Measurements from ENCODE around the gene H1-8. TPM values are rescaled to one million over a fixed set of nuclear protein-coding genes. Genes with fewer than 3 reads are reported as not detected.

Gene H1-8
- polyA plus RNA-seq, 1 experiment, result not detected

DNA sequence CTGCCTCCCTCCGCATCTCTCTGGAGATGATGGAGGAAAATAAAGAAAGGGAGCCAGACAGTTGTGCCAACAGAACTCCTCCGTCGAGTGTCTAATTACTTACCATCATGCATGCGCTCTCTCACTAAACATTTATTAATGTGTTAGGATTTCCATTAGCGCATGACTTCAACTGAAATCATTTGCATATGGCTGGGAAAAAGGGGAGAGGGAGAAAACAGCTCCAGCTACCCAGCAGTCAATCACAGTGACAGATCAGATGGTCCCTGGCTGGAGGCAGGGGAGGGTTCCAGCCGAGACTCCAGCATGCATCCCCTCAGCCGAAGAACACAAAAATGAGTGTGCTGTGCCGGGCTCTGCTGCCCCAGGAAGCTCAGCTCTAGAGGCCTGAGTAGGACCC lies 21.4 kb upstream of the H1-8 start:
- TF ChIP-seq, protein P1, sequence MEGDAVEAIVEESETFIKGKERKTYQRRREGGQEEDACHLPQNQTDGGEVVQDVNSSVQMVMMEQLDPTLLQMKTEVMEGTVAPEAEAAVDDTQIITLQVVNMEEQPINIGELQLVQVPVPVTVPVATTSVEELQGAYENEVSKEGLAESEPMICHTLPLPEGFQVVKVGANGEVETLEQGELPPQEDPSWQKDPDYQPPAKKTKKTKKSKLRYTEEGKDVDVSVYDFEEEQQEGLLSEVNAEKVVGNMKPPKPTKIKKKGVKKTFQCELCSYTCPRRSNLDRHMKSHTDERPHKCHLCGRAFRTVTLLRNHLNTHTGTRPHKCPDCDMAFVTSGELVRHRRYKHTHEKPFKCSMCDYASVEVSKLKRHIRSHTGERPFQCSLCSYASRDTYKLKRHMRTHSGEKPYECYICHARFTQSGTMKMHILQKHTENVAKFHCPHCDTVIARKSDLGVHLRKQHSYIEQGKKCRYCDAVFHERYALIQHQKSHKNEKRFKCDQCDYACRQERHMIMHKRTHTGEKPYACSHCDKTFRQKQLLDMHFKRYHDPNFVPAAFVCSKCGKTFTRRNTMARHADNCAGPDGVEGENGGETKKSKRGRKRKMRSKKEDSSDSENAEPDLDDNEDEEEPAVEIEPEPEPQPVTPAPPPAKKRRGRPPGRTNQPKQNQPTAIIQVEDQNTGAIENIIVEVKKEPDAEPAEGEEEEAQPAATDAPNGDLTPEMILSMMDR (IDR thresholded peaks at IDR 0.05; ENCODE audit: low read depth, low read length), result no peak
- no peak for DNase-seq (ENCODE audit: low read depth, low spot score)
- H3K27ac ChIP-seq (ENCODE audit: low read depth, low read length), result no peak overlapping the region
- no peak overlapping the region for H3K4me3 ChIP-seq (ENCODE audit: low read depth, low read length)
- ChIA-PET POLR2A (no interaction called here), CTCF (no interaction called here)
- H3K9me3 ChIP-seq (ENCODE audit: control insufficient read depth, insufficient read depth, low read length), result no peaks in the 10 kb centered on the region; the same call in 1 of the 2 replicates
- no peaks in the 10 kb centered on the region for H3K27me3 ChIP-seq (ENCODE audit: control insufficient read depth, insufficient read depth, low read length)

DNA sequence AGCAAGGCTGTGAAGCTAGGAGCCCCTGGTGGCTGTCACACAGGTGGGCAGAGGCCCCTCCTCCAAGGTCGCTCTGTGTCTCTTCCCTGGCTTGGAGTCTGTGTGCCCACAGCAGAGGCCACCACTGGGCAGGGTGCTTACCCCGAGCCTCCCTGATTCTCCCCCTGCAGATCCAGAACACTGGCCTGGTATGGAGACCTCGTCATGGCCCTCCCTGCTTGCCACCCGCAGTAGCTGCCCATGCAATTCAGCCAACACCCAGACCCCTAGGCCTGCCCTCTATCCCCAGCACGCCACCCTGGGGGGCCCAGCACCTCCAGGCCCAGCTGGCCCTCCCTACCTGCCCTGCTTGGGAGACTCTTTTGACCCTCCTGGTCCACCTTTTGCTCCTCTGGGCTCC lies 20.0 kb upstream of the H1-8 start:
- no peak overlapping the region for H3K27ac ChIP-seq (ENCODE audit: low read depth, low read length)
- no peak overlapping the region for H3K4me3 ChIP-seq (ENCODE audit: low read depth, low read length)
- no peak for DNase-seq (ENCODE audit: low read depth, low spot score)
- ChIA-PET POLR2A (no interaction called here), CTCF (interaction anchor here (1.1 kb wide), 1 partner anchor 32 kb away, joined by 3 read pairs; no protein-coding TSS in a partner anchor)
- H3K9me3 ChIP-seq (ENCODE audit: control insufficient read depth, insufficient read depth, low read length), result no peaks in the 10 kb centered on the region; the same call in 1 of the 2 replicates
- TF ChIP-seq, protein P1 (IDR thresholded peaks at IDR 0.05; ENCODE audit: low read depth, low read length), result no peak
- no peaks in the 10 kb centered on the region for H3K27me3 ChIP-seq (ENCODE audit: control insufficient read depth, insufficient read depth, low read length)

- POLR2A ChIA-PET, result no interaction called here
- Histone ChIP-seq H3K9me3 (ENCODE audit: control insufficient read depth, insufficient read depth, low read length) (no peaks in the 10 kb centered on the region; the same call in 1 of the 2 replicates), H3K27ac (ENCODE audit: low read depth, low read length) (no peak overlapping the region), H3K4me3 (ENCODE audit: low read depth, low read length) (no peak overlapping the region), H3K27me3 (ENCODE audit: control insufficient read depth, insufficient read depth, low read length) (no peaks in the 10 kb centered on the region)
- TF ChIP-seq, protein P1 (IDR thresholded peaks at IDR 0.05; ENCODE audit: low read depth, low read length), result no peak
- DNase-seq (ENCODE audit: low read depth, low spot score), result no peak
- CTCF ChIA-PET, result no interaction called here
Measured at GRCh38 chr3:129524081-129524480, 18.9 kb upstream of the H1-8 start.

GRCh38 chr3:129525341-129525968 lies 17.5 kb upstream of the H1-8 start:
- Histone ChIP-seq H3K27ac (ENCODE audit: low read depth, low read length) (no peak overlapping the region), H3K27me3 (ENCODE audit: control insufficient read depth, insufficient read depth, low read length) (no peaks in the 10 kb centered on the region), H3K9me3 (ENCODE audit: control insufficient read depth, insufficient read depth, low read length) (no peaks in the 10 kb centered on the region), H3K4me3 (ENCODE audit: low read depth, low read length) (no peak overlapping the region)
- peak; percentile 10 for DNase-seq (ENCODE audit: low read depth, low spot score)
- TF ChIP-seq, protein P1 (IDR thresholded peaks at IDR 0.05; ENCODE audit: low read depth, low read length), result no peak
- ChIA-PET POLR2A (no interaction called here), CTCF (no interaction called here)

- DNase-seq (ENCODE audit: low read depth, low spot score), result no peak
- no peak overlapping the region for H3K27ac ChIP-seq (ENCODE audit: low read depth, low read length)
- no peaks in the 10 kb centered on the region for H3K27me3 ChIP-seq (ENCODE audit: control insufficient read depth, insufficient read depth, low read length)
- ChIA-PET POLR2A (no interaction called here), CTCF (interaction anchor here (0.6 kb wide), 1 partner anchor 383 kb away, joined by 3 read pairs; no protein-coding TSS in a partner anchor)
- TF ChIP-seq, protein P1 (IDR thresholded peaks at IDR 0.05; ENCODE audit: low read depth, low read length), result no peak
- no peak overlapping the region for H3K4me3 ChIP-seq (ENCODE audit: low read depth, low read length)
- no peaks in the 10 kb centered on the region for H3K9me3 ChIP-seq (ENCODE audit: control insufficient read depth, insufficient read depth, low read length)
Measured at GRCh38 chr3:129526121-129526900, 16.7 kb upstream of the H1-8 start.
